ENCODE measurements around the gene IDH1.

DNA sequence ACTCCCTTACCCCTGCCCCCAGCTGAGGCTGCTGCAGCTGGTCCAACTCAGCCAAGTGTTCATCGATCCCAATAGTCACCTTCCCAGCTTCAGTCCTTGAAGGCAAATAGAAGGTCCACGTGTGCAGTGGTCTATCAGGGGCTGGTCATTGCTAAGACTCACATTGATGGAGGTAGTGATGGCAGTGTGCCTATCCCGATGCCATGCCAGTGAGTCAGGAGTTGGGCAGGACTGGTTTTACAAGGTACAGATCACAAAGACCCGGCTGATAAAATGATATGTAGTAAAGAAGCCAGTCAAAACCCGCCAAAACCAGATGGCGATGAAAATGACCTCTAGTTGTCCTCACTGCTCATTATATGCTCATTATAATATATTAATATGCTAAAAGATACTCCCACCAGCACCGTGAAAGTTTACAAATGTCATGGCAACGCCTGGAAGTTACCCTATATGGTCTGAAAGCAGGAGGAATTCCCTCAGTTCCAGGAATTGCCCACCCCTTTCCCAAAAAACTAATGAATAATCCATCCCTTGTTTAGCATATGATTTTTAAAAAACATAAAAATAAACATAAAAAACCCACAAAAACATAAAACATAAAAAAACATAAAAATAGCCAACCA is 62.1 kb downstream of the IDH1 start:
- TF ChIP-seq POLR2AphosphoS5 (IDR thresholded peaks at IDR 0.05) (no peak), EP300 (IDR thresholded peaks at IDR 0.05) (no peak)
